Endothelial cell of umbilical vein (primary cell): Measurements from ENCODE around the gene L3MBTL4. TPM values are rescaled to one million over a fixed set of nuclear protein-coding genes. Genes with fewer than 3 reads are reported as not detected.

Source experiments
- BruUV-seq: library from RNA; stranded (reverse); fragments of 400-500 nt; replicated peaks from 2 replicates; lab custom pipeline; 2021; lab: Mats Ljungman, UMichigan
- CTCF ChIA-PET: fragments of 300-600, 350-600 bp; sonication (Branson Sonifier 250); formaldehyde crosslinking; loops from one replicate; lab custom pipeline; 2021; ENCODE audit warnings: antibody characterized with exemption, inconsistent platforms; lab: Charles Lee
- POLR2A ChIA-PET: fragments of 300-600, 350-600 bp; sonication (Branson Sonifier 250); formaldehyde crosslinking; loops from one replicate; lab custom pipeline; 2021; ENCODE audit warnings: antibody characterized with exemption, inconsistent platforms; lab: Charles Lee
- DNase-seq: peaks from one replicate; pipeline ENCODE4 v3.0.0-alpha.2; 2011; ENCODE audit warnings: low read depth, low spot score
- FAIRE-seq: peaks from 2 replicates; lab custom pipeline; 2011; peaks lifted over from hg19 to GRCh38; lab: Jason Lieb, UNC
- H2AFZ ChIP-seq: 2 replicates; pipeline ENCODE4 v1.6.0; 2012; ENCODE audit warnings: low read depth, low read length, control low read depth, inconsistent platforms
- H3K27ac ChIP-seq: 2 replicates; pipeline ENCODE4 v1.5.1; 2011; ENCODE audit warnings: low read depth, mild to moderate bottlenecking, control low read depth, low read length, moderate library complexity; ENCODE audit not compliant: insufficient read depth
- H3K27me3 ChIP-seq, 2 experiments: 2 replicates each; pipeline versions ENCODE4 v1.6.0 to v1.6.1; 2011; ENCODE audit warnings: low read length in 2 of 2, mixed read lengths in 1 of 2; ENCODE audit not compliant: control insufficient read depth in 2 of 2, insufficient read depth in 2 of 2
- H3K36me3 ChIP-seq, 2 experiments: 2 replicates in 1 of 2; 3 replicates in 1 of 2; pipeline ENCODE4 v1.5.1; 2011; ENCODE audit warnings: low read length in 2 of 2, mild to moderate bottlenecking in 1 of 2, moderate library complexity in 1 of 2; ENCODE audit not compliant: control insufficient read depth in 2 of 2, insufficient read depth in 2 of 2; ENCODE audit errors: extremely low read depth in 1 of 2
- H3K4me1 ChIP-seq: 3 replicates; pipeline ENCODE4 v1.5.1; 2011; ENCODE audit warnings: mild to moderate bottlenecking, low read length; ENCODE audit not compliant: control insufficient read depth, insufficient read depth; ENCODE audit errors: extremely low read depth
- H3K4me2 ChIP-seq: 2 replicates; pipeline ENCODE4 v1.6.1; 2011; ENCODE audit warnings: low read length, control low read depth, mixed read lengths; ENCODE audit not compliant: insufficient read depth
- H3K4me3 ChIP-seq, 3 experiments: fragments of 200-600 bp in 1 of 3; sonication (generic), shearing (Covaris generic) in 1 of 3; replicated peaks in 1 of 3; 2 replicates each; pipeline ENCODE4 v1.5.1; 2011 to 2016; ENCODE audit warnings: control low read depth in 3 of 3, low read length in 3 of 3, mild to moderate bottlenecking in 2 of 3, inconsistent platforms in 1 of 3, low read depth in 1 of 3, moderate library complexity in 1 of 3; ENCODE audit not compliant: insufficient read depth in 1 of 3
- H3K79me2 ChIP-seq: 2 replicates; pipeline ENCODE4 v1.6.0; 2012; ENCODE audit warnings: low read length, inconsistent platforms; ENCODE audit not compliant: control insufficient read depth, insufficient read depth
- H3K9ac ChIP-seq: replicated peaks from 2 replicates; pipeline ENCODE3; 2011; ENCODE audit warnings: low read length, control low read depth; ENCODE audit not compliant: insufficient read depth; ENCODE audit errors: extremely low read depth
- H3K9me1 ChIP-seq: replicated peaks from 3 replicates; pipeline ENCODE4 v1.6.0; 2011; ENCODE audit warnings: mild to moderate bottlenecking, low read length; ENCODE audit not compliant: control insufficient read depth, insufficient read depth; ENCODE audit errors: extremely low read depth
- H3K9me3 ChIP-seq: replicated peaks from 2 replicates; pipeline ENCODE4 v1.5.1; 2012; ENCODE audit warnings: low read length, inconsistent platforms; ENCODE audit not compliant: control insufficient read depth, insufficient read depth
- H4K20me1 ChIP-seq: replicated peaks from 2 replicates; pipeline ENCODE3; 2011; ENCODE audit warnings: mild to moderate bottlenecking, low read length; ENCODE audit not compliant: control insufficient read depth, insufficient read depth; ENCODE audit errors: extremely low read depth
- EZH2 ChIP-seq: IDR thresholded peaks from 2 replicates; pipeline ENCODE4 v1.6.1; 2012; ENCODE audit warnings: borderline replicate concordance, low read depth, mild to moderate bottlenecking, moderate library complexity, low read length, inconsistent platforms; ENCODE audit not compliant: severe bottlenecking
- FOS ChIP-seq: IDR thresholded peaks from 2 replicates; pipeline ENCODE4 v1.6.1; 2011; ENCODE audit warnings: mild to moderate bottlenecking, low read length, moderate library complexity, borderline replicate concordance; ENCODE audit not compliant: insufficient read depth
- GATA2 ChIP-seq: IDR thresholded peaks from 2 replicates; pipeline ENCODE4 v1.7.0; 2011; ENCODE audit warnings: low read depth, mild to moderate bottlenecking, moderate library complexity, mixed read lengths, low read length; ENCODE audit not compliant: insufficient read length, insufficient read depth
- JUN ChIP-seq: IDR thresholded peaks from 2 replicates; pipeline ENCODE4 v1.6.1; 2011; ENCODE audit warnings: borderline replicate concordance, low read depth; ENCODE audit not compliant: insufficient read length, insufficient read depth
- MYC ChIP-seq: IDR thresholded peaks from one replicate; pipeline ENCODE4 v1.6.1; 2011; ENCODE audit warnings: mild to moderate bottlenecking, low read depth, low read length
- POLR2A ChIP-seq: IDR thresholded peaks from 2 replicates; pipeline ENCODE4 v1.6.1; 2012; ENCODE audit warnings: low read depth, mild to moderate bottlenecking, control low read depth, low read length
- POLR2AphosphoS5 ChIP-seq: IDR thresholded peaks from 2 replicates; pipeline ENCODE4 v1.6.1; 2012; ENCODE audit warnings: low read depth, mild to moderate bottlenecking, control low read depth, low read length, moderate library complexity; ENCODE audit not compliant: insufficient read depth
- dilution Hi-C: fragments of 300-500 bp; cut with MboI; formaldehyde crosslinking; loops from one replicate; pipeline ENCODE4 v1.15.0; 2019; ENCODE audit warnings: low sequenced_read_pairs; ENCODE audit not compliant: extremely low pct_ligation_motif_present
- intact Hi-C: fragments of 100-400 bp; cut with micrococcal nuclease; formaldehyde crosslinking; loops from one replicate; pipeline ENCODE4 v1.10.0; 2022
- polyA plus RNA-seq, 4 experiments: library from polyadenylated mRNA; depleted of rRNA in 3 of 4; stranded (reverse) in 3 of 4; unstranded in 1 of 4; fragments of >200 nt; gene quantifications; 2 replicates each; pipeline versions ENCODE4 v1.2.1 to v1.2.3, GENCODE V29; 2011 to 2012; ENCODE audit warnings: missing spikeins in 1 of 4
- total RNA-seq: library from RNA; stranded (reverse); gene quantifications from 2 replicates; pipeline ENCODE4 v1.2.3, GENCODE V29; 2021
- TF ChIP-seq, protein P1 (sequence below), 2 donors: IDR thresholded peaks; 1 replicate in 1 of 2; 2 replicates in 1 of 2; pipeline ENCODE4 v1.5.1; 2011; ENCODE audit warnings: low read length in 2 of 2, mild to moderate bottlenecking in 2 of 2, moderate library complexity in 2 of 2, control low read depth in 1 of 2, inconsistent platforms in 1 of 2, low read depth in 1 of 2; ENCODE audit not compliant: insufficient read depth in 1 of 2; ENCODE audit errors: extremely low read depth in 1 of 2
- TF ChIP-seq, protein P2 (sequence below): IDR thresholded peaks from 2 replicates; pipeline ENCODE4 v1.6.1; 2011; ENCODE audit not compliant: insufficient read depth, insufficient read length

Gene L3MBTL4
- total and polyA plus RNA-seq, 2 donors (not counting 3 experiments of a cell fraction or from before 2014, with no cell fraction given), result 0.80 TPM; not detected in 1

DNA sequence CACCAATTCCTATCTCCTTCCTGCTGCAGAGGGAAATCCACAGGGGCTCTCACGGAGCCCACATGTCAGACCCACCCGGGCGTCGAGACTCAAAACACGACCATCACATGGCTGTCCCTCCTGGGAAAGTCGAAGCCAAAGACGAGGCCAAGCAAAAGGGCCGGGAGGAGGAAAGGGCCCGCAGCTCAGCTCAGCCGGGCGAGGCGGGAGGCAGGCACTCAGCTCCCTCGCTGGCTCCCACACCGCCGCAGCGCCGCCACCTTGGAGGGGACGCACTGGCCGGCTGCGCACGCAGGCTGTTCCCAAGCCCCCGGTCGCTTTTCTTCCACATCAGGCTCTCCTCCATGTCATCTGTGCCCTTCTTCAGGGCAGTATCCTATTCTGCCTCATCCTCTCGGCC is 130.4 kb downstream of the L3MBTL4 start:
- H3K9me1 ChIP-seq, result no peaks in the 10 kb centered on the region
- H3K79me2 ChIP-seq, result no peaks in the 10 kb centered on the region
- no peaks in the 10 kb centered on the region for H3K4me1 ChIP-seq
- intact Hi-C loops, result loop anchor here (10.0 kb wide), 1 partner anchor 59 kb away; no protein-coding TSS in a partner anchor
- no peaks in the 10 kb centered on the region for H3K36me3 ChIP-seq
- POLR2A ChIA-PET, result no interaction called here
- no peak overlapping the region for H3K9ac ChIP-seq
- FAIRE-seq (no peak), DNase-seq (no peak)
- CTCF ChIA-PET, result no interaction called here
- no peaks in the 10 kb centered on the region for H4K20me1 ChIP-seq
- no peaks in the 10 kb centered on the region for H3K9me3 ChIP-seq
- no peaks in the 10 kb centered on the region for H3K27me3 ChIP-seq
- dilution Hi-C loops, result no loop called here
- BruUV-seq, result no TSS peak
- no peak overlapping the region for H3K4me2 ChIP-seq
- H2AFZ ChIP-seq, result no peak overlapping the region
- H3K4me3 ChIP-seq, result no peak overlapping the region
- no peak overlapping the region for H3K27ac ChIP-seq
- TF ChIP-seq POLR2A, result no peak
- TF ChIP-seq, protein P1, sequence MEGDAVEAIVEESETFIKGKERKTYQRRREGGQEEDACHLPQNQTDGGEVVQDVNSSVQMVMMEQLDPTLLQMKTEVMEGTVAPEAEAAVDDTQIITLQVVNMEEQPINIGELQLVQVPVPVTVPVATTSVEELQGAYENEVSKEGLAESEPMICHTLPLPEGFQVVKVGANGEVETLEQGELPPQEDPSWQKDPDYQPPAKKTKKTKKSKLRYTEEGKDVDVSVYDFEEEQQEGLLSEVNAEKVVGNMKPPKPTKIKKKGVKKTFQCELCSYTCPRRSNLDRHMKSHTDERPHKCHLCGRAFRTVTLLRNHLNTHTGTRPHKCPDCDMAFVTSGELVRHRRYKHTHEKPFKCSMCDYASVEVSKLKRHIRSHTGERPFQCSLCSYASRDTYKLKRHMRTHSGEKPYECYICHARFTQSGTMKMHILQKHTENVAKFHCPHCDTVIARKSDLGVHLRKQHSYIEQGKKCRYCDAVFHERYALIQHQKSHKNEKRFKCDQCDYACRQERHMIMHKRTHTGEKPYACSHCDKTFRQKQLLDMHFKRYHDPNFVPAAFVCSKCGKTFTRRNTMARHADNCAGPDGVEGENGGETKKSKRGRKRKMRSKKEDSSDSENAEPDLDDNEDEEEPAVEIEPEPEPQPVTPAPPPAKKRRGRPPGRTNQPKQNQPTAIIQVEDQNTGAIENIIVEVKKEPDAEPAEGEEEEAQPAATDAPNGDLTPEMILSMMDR (IDR thresholded peaks at IDR 0.05; ENCODE audit: extremely low read depth in 1 of 2, insufficient read depth in 1 of 2, low read depth in 1 of 2, low read length in 2 of 2), result no peak

DNA sequence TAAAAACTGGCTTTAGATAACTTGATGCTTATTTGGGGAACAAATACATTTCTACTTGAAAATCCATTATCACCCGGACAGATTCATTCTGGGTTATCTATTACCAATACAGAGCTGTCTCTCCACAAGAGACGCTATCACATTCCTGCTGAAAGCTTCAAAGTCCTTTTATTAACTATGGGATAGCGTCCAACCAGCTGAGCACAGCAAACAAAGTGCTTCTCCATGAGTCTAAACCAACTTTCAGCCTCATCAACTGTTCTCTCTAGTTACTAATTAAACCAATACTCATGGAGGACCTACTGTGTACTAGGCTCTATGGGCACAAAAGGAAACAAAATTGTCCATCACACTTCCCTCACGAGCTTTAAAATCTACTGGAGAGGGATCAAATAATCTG is 132.8 kb downstream of the L3MBTL4 start:
- Histone ChIP-seq H3K9me1 (no peaks in the 10 kb centered on the region), H3K4me2 (no peak overlapping the region), H3K4me1 (no peaks in the 10 kb centered on the region), H4K20me1 (no peaks in the 10 kb centered on the region), H2AFZ (no peak overlapping the region), H3K4me3 (no peak overlapping the region), H3K36me3 (no peaks in the 10 kb centered on the region), H3K27me3 (no peaks in the 10 kb centered on the region), H3K79me2 (no peaks in the 10 kb centered on the region), H3K9ac (no peak overlapping the region), H3K27ac (no peak overlapping the region), H3K9me3 (no peaks in the 10 kb centered on the region)
- no peak for TF ChIP-seq FOS
- TF ChIP-seq, protein P2, sequence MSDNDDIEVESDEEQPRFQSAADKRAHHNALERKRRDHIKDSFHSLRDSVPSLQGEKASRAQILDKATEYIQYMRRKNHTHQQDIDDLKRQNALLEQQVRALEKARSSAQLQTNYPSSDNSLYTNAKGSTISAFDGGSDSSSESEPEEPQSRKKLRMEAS, result no peak
- no peak for TF ChIP-seq EZH2
- TF ChIP-seq, protein P1 (IDR thresholded peaks at IDR 0.05; ENCODE audit: extremely low read depth in 1 of 2, insufficient read depth in 1 of 2, low read depth in 1 of 2, low read length in 2 of 2), result no peak
- TF ChIP-seq POLR2AphosphoS5, result no peak
- TF ChIP-seq POLR2A, result no peak
- TF ChIP-seq JUN, result no peak
- no peak for TF ChIP-seq MYC
- no peak for TF ChIP-seq GATA2
- ChIA-PET CTCF (no interaction called here), POLR2A (no interaction called here)
- DNase-seq (no peak), FAIRE-seq (no peak)
- no TSS peak for BruUV-seq
- intact Hi-C loops (loop anchor here (10.0 kb wide), 1 partner anchor 57 kb away; no protein-coding TSS in a partner anchor), dilution Hi-C loops (no loop called here)
